Keratinocyte (primary cell): ENCODE results near the gene DAGLA. TPM values are rescaled to one million over a fixed set of nuclear protein-coding genes. Genes with fewer than 3 reads are reported as not detected.

Source experiments
- DNase-seq: peaks from one replicate; pipeline ENCODE4 v3.0.0-alpha.2; 2011; ENCODE audit warnings: low read depth, missing footprints, low spot score
- FAIRE-seq: peaks from 2 replicates; lab custom pipeline; 2011; peaks lifted over from hg19 to GRCh38; lab: Jason Lieb, UNC
- H2AFZ ChIP-seq: 2 replicates; pipeline ENCODE4 v1.6.0; 2012; ENCODE audit warnings: low read length, control low read depth, inconsistent platforms; ENCODE audit not compliant: control insufficient read depth
- H3K27ac ChIP-seq: 2 replicates; pipeline ENCODE4 v1.5.1; 2011; ENCODE audit warnings: low read length; ENCODE audit not compliant: control insufficient read depth, insufficient read depth
- H3K27me3 ChIP-seq: 3 replicates; pipeline ENCODE4 v1.6.0; 2011; ENCODE audit warnings: low read length; ENCODE audit not compliant: control insufficient read depth, insufficient read depth; ENCODE audit errors: extremely low read depth
- H3K36me3 ChIP-seq, 2 experiments: 2 replicates in 1 of 2; 3 replicates in 1 of 2; pipeline ENCODE4 v1.5.1; 2011; ENCODE audit warnings: low read length in 2 of 2, mild to moderate bottlenecking in 1 of 2; ENCODE audit not compliant: control insufficient read depth in 2 of 2, insufficient read depth in 2 of 2; ENCODE audit errors: extremely low read depth in 1 of 2
- H3K4me1 ChIP-seq: 3 replicates; pipeline ENCODE4 v1.5.1; 2011; ENCODE audit warnings: low read length; ENCODE audit not compliant: control insufficient read depth, insufficient read depth; ENCODE audit errors: extremely low read depth
- H3K4me2 ChIP-seq: 3 replicates; pipeline ENCODE4 v1.6.0; 2011; ENCODE audit warnings: low read depth, low read length; ENCODE audit not compliant: control insufficient read depth, insufficient read depth; ENCODE audit errors: extremely low read depth
- H3K4me3 ChIP-seq, 3 experiments: fragments of 200-600 bp in 1 of 3; sonication (generic) in 1 of 3; 2 replicates in 2 of 3; 3 replicates in 1 of 3; pipeline ENCODE4 v1.5.1; 2011 to 2016; ENCODE audit warnings: low read length in 3 of 3, mild to moderate bottlenecking in 3 of 3, control low read depth in 2 of 3, inconsistent platforms in 1 of 3, low read depth in 1 of 3, mixed read lengths in 1 of 3, mixed run types in 1 of 3, moderate library complexity in 1 of 3; ENCODE audit not compliant: control insufficient read depth in 2 of 3, insufficient read depth in 2 of 3; ENCODE audit errors: extremely low read depth in 1 of 3
- H3K79me2 ChIP-seq: 2 replicates; pipeline ENCODE4 v1.6.0; 2012; ENCODE audit warnings: low read length; ENCODE audit not compliant: control insufficient read depth, insufficient read depth
- H3K9ac ChIP-seq: 3 replicates; pipeline ENCODE4 v1.6.0; 2011; ENCODE audit warnings: low read length; ENCODE audit not compliant: control insufficient read depth, insufficient read depth; ENCODE audit errors: extremely low read depth
- H3K9me1 ChIP-seq: 3 replicates; pipeline ENCODE4 v1.6.0; 2011; ENCODE audit warnings: low read length; ENCODE audit not compliant: control insufficient read depth, insufficient read depth; ENCODE audit errors: extremely low read depth
- H3K9me3 ChIP-seq: 2 replicates; pipeline ENCODE4 v1.5.1; 2012; ENCODE audit warnings: low read depth, low read length; ENCODE audit not compliant: control insufficient read depth
- H4K20me1 ChIP-seq: 3 replicates; pipeline ENCODE4 v1.6.0; 2011; ENCODE audit warnings: low read length; ENCODE audit not compliant: control insufficient read depth, insufficient read depth; ENCODE audit errors: extremely low read depth
- EZH2 ChIP-seq: IDR thresholded peaks from one replicate; pipeline ENCODE4 v1.6.1; 2012; ENCODE audit warnings: inconsistent platforms, mild to moderate bottlenecking, low read length, moderate library complexity
- dilution Hi-C: fragments of 300-500 bp; cut with MboI; formaldehyde crosslinking; loops from one replicate; pipeline ENCODE4 v1.7.0; 2020; ENCODE audit warnings: low sequenced_read_pairs; ENCODE audit not compliant: extremely low pct_ligation_motif_present
- polyA plus RNA-seq, 5 experiments: library from polyadenylated mRNA; depleted of rRNA in 3 of 5; stranded (reverse) in 3 of 5; stranded (forward) in 1 of 5; unstranded in 1 of 5; fragments of >200 nt; gene quantifications; 1 replicate in 1 of 5; 2 replicates in 3 of 5; 3 replicates in 1 of 5; pipeline versions ENCODE4 v1.2.1 to v1.2.3, GENCODE V29; 2011 to 2012; ENCODE audit warnings: missing spikeins in 2 of 5, low read depth in 1 of 5, low replicate concordance in 1 of 5
- TF ChIP-seq, protein P1 (sequence below), 3 experiments: IDR thresholded peaks in 1 of 3; conservative IDR thresholded peaks in 1 of 3; optimal IDR thresholded peaks in 1 of 3; 2 replicates in 2 of 3; 3 replicates in 1 of 3; pipeline versions ENCODE3 to v1.5.1; 2011; ENCODE audit warnings: low read length in 3 of 3, mild to moderate bottlenecking in 3 of 3, moderate library complexity in 2 of 3, control low read depth in 1 of 3, inconsistent platforms in 1 of 3; ENCODE audit not compliant: insufficient read depth in 2 of 3; ENCODE audit errors: extremely low read depth in 1 of 3

DAGLA gene
- polyA plus RNA-seq, 1 donor (not counting 4 experiments of a cell fraction or from before 2014, with no cell fraction given) = 0.03 TPM

DNA sequence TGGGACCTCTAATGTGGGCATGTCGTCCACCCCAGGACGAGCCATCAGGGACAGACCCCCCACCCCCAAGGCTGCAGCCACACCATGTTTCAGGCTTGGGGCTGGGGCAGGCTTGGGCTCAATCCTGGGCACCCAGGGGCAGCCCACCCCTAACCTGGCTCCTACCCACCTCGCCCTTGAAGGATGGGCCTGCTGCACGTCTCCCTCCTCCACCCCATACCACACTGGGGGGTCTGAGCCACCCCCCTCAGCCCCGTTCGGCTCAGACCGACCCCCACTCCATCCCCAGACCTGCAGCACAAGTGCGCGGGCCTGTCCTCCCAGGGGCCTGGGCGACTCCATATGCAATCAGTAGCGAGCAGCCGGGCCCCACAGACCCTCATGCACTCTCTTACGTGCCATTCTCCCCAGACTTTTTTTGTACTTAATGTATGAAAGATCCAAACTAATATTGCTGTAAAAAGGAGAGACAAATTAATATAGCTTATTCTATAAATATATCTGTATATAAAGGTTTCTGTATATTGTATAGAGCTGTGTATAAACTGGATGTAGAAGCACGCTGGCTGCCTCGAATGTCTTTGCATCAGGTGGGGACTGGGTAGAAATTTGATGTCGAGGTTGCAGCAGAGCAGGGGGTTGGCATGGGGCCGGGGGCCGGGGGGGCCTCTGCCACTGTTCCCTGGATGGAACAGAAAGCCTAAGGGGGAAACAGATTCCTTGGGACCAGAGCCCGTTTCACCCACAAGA is 66.4 kb downstream of the DAGLA start:
- Histone ChIP-seq H3K4me1 (no peaks in the 10 kb centered on the region), H3K79me2 (no peaks in the 10 kb centered on the region), H2AFZ (no peak overlapping the region), H3K36me3 (no peaks in the 10 kb centered on the region), H4K20me1 (no peaks in the 10 kb centered on the region), H3K27ac (no peak overlapping the region), H3K27me3 (peaks cover 14% of the 10 kb centered on the region), H3K9ac (no peak overlapping the region), H3K9me3 (no peaks in the 10 kb centered on the region), H3K4me3 (no peak overlapping the region), H3K4me2 (no peak overlapping the region), H3K9me1 (no peaks in the 10 kb centered on the region)
- no peak for FAIRE-seq
- dilution Hi-C loops = no loop called here
- no peak for TF ChIP-seq EZH2
- TF ChIP-seq, protein P1, sequence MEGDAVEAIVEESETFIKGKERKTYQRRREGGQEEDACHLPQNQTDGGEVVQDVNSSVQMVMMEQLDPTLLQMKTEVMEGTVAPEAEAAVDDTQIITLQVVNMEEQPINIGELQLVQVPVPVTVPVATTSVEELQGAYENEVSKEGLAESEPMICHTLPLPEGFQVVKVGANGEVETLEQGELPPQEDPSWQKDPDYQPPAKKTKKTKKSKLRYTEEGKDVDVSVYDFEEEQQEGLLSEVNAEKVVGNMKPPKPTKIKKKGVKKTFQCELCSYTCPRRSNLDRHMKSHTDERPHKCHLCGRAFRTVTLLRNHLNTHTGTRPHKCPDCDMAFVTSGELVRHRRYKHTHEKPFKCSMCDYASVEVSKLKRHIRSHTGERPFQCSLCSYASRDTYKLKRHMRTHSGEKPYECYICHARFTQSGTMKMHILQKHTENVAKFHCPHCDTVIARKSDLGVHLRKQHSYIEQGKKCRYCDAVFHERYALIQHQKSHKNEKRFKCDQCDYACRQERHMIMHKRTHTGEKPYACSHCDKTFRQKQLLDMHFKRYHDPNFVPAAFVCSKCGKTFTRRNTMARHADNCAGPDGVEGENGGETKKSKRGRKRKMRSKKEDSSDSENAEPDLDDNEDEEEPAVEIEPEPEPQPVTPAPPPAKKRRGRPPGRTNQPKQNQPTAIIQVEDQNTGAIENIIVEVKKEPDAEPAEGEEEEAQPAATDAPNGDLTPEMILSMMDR (optimal IDR thresholded peaks at IDR 0.05 in 1 of 3, IDR thresholded peaks at IDR 0.05 in 1 of 3, conservative IDR thresholded peaks at IDR 0.05 in 1 of 3; ENCODE audit: extremely low read depth in 1 of 3, insufficient read depth in 2 of 3, low read length in 3 of 3) = no peak
- DNase-seq = no peak

DNA sequence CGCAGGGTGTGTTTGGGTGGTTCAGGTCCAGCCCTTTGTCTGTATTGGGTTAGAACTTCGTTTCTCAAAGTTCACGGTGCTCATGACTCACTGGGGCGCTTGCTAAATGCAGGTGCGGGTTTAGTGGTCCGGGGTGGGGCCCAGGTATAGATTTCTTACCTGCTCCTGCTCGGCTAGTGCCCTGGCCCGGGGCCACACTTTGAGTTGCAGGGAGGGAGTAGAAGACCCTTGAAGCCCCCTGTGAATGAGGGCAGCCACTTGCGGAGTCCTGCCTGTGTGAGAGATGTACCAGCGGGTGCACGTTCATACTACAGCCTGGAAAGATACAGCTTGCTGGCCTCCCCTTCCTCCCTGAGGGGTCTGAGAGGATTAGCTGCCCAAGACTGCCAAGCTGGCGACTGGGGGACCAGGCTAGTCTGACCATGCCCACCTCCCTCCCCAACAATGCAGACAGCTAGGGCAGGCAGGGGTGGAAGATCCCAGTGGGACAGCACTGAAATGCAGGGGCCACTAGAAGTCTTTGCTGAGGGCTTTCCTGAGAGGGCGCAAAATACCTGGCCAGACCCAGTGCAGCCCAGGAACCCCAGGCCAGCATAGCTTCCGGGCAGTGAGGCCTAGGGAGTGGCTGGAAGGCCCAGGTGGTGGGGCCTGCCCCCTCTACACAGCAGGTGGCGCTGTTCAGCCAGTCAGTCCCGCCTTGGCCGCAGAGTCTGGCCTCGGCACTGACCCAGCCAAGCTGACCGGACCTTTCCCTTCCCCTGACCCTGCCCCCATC is 67.2 kb downstream of the DAGLA start:
- H3K4me2 ChIP-seq = no peak overlapping the region

More for the DNA sequence above, 67.2 kb downstream of the DAGLA start:
- peaks cover 19% of the 10 kb centered on the region for H3K27me3 ChIP-seq
- H3K9me3 ChIP-seq = no peaks in the 10 kb centered on the region
- H3K4me1 ChIP-seq = peaks cover 2% of the 10 kb centered on the region
- DNase-seq = no peak
- H3K9me1 ChIP-seq = no peaks in the 10 kb centered on the region
- H3K27ac ChIP-seq = no peak overlapping the region
- no peaks in the 10 kb centered on the region for H4K20me1 ChIP-seq
- no peak overlapping the region for H3K4me3 ChIP-seq
- dilution Hi-C loops = no loop called here
- H3K9ac ChIP-seq = no peak overlapping the region
- no peak for FAIRE-seq
- H2AFZ ChIP-seq = no peak overlapping the region
- H3K79me2 ChIP-seq = no peaks in the 10 kb centered on the region
- TF ChIP-seq, protein P1 (optimal IDR thresholded peaks at IDR 0.05 in 1 of 3, IDR thresholded peaks at IDR 0.05 in 1 of 3, conservative IDR thresholded peaks at IDR 0.05 in 1 of 3; ENCODE audit: extremely low read depth in 1 of 3, insufficient read depth in 2 of 3, low read length in 3 of 3) = peak; percentile 69 to 97 (median 94)
- no peak for TF ChIP-seq EZH2
- no peaks in the 10 kb centered on the region for H3K36me3 ChIP-seq
